Loucy (cell line): Measurements from ENCODE around the gene ADCY6.

Experiments used
- H2AFZ ChIP-seq: fragments of 200-600 bp; sonication (generic); 2 replicates; pipeline ENCODE4 v1.6.0; 2016; ENCODE audit warnings: antibody characterized with exemption, mild to moderate bottlenecking, low read length, moderate library complexity
- H3F3A ChIP-seq: fragments of 200-600 bp; 2 replicates; pipeline ENCODE4 v1.6.0; 2016; ENCODE audit warnings: antibody characterized with exemption, low read depth, mild to moderate bottlenecking
- H3K27me3 ChIP-seq: fragments of 200-600 bp; sonication (generic); 2 replicates; pipeline ENCODE4 v1.6.1; 2014; ENCODE audit warnings: low read length, mild to moderate bottlenecking; ENCODE audit not compliant: insufficient read depth, poor library complexity, severe bottlenecking
- H3K36me3 ChIP-seq: fragments of 200-600 bp; sonication (generic); 2 replicates; pipeline ENCODE4 v1.6.1; 2016; ENCODE audit warnings: low read length; ENCODE audit not compliant: insufficient read depth
- H3K4me1 ChIP-seq: fragments of 200-600 bp; sonication (generic); 2 replicates; pipeline ENCODE4 v1.5.1; 2014; ENCODE audit warnings: low read length, mild to moderate bottlenecking; ENCODE audit not compliant: insufficient read depth, poor library complexity, severe bottlenecking
- H3K4me2 ChIP-seq: fragments of 200-600 bp; sonication (generic); 2 replicates; pipeline ENCODE4 v1.6.0; 2014; ENCODE audit warnings: antibody characterized with exemption, low read length, low read depth, mild to moderate bottlenecking; ENCODE audit not compliant: poor library complexity, severe bottlenecking
- H3K4me3 ChIP-seq: fragments of 200-600 bp; sonication (generic); 2 replicates; pipeline ENCODE4 v1.5.1; 2014; ENCODE audit warnings: low read length, mild to moderate bottlenecking, mixed read lengths; ENCODE audit not compliant: poor library complexity, severe bottlenecking
- H3K79me2 ChIP-seq: fragments of 200-600 bp; sonication (generic); 2 replicates; pipeline ENCODE4 v1.6.1; 2014; ENCODE audit warnings: low read length; ENCODE audit not compliant: insufficient read depth
- H3K9ac ChIP-seq: fragments of 200-600 bp; sonication (generic); 2 replicates; pipeline ENCODE4 v1.6.0; 2014; ENCODE audit warnings: mild to moderate bottlenecking, low read depth, low read length, moderate library complexity; ENCODE audit not compliant: poor library complexity, severe bottlenecking
- H3K9me2 ChIP-seq: fragments of 200-600 bp; sonication (generic); replicated peaks from 2 replicates; pipeline ENCODE4 v1.6.1; 2016; ENCODE audit warnings: low read depth, low read length, mixed read lengths
- H3K9me3 ChIP-seq: fragments of 200-600 bp; sonication (generic); 2 replicates; pipeline ENCODE4 v1.6.1; 2014; ENCODE audit warnings: mild to moderate bottlenecking, antibody characterized with exemption, low read length, low read depth; ENCODE audit not compliant: insufficient read depth
- H4K20me1 ChIP-seq: fragments of 200-600 bp; sonication (generic); 2 replicates; pipeline ENCODE4 v1.6.0; 2014; ENCODE audit warnings: antibody characterized with exemption, low read length, mild to moderate bottlenecking; ENCODE audit not compliant: insufficient read depth, poor library complexity, severe bottlenecking
- EZH2phosphoT487 ChIP-seq: fragments of 200-600 bp; IDR thresholded peaks from 2 replicates; pipeline ENCODE4 v1.6.1; 2018; ENCODE audit warnings: antibody characterized with exemption, mild to moderate bottlenecking, moderate library complexity, borderline replicate concordance
- TF ChIP-seq, protein P1 (sequence below): fragments of 200-600 bp; sonication (generic); conservative IDR thresholded peaks from 2 replicates; pipeline ENCODE4 v1.5.1; 2014; ENCODE audit warnings: mild to moderate bottlenecking, antibody characterized with exemption, low read length

The ADCY6 gene

DNA sequence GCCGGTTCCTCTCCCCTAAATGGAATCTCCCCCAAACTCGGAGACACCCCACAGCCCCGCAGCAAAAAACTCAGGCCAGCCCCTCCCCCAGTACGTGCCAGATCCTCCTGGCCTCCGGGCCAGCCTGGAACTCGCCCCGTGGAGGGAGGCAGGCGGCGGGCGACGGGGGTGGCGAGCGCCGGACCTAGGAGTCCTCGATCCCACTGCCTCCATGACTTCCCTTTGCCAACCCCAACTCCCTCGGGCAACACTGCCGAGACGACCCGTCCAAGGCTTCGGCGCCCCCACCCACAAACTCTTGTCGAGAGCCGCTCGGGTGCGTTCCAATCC is 400 bp downstream of the ADCY6 start:
- Histone ChIP-seq H3K9me3 (no peaks in the 10 kb centered on the region), H3K4me3 (peak overlapping the region; percentile 98), H3F3A (no peaks in the 10 kb centered on the region), H3K79me2 (peaks cover 26% of the 10 kb centered on the region), H4K20me1 (no peaks in the 10 kb centered on the region), H3K4me1 (peaks cover 21% of the 10 kb centered on the region), H2AFZ (0 out of 2 replicates have a peak overlapping the region, but pooled peaks have one; percentile 41), H3K27me3 (no peaks in the 10 kb centered on the region), H3K9ac (peak overlapping the region; percentile 94), H3K36me3 (no peaks in the 10 kb centered on the region), H3K4me2 (peak overlapping the region; percentile 98), H3K9me2 (no peaks in the 10 kb centered on the region)
- TF ChIP-seq EZH2phosphoT487 = no peak
- TF ChIP-seq, protein P1, sequence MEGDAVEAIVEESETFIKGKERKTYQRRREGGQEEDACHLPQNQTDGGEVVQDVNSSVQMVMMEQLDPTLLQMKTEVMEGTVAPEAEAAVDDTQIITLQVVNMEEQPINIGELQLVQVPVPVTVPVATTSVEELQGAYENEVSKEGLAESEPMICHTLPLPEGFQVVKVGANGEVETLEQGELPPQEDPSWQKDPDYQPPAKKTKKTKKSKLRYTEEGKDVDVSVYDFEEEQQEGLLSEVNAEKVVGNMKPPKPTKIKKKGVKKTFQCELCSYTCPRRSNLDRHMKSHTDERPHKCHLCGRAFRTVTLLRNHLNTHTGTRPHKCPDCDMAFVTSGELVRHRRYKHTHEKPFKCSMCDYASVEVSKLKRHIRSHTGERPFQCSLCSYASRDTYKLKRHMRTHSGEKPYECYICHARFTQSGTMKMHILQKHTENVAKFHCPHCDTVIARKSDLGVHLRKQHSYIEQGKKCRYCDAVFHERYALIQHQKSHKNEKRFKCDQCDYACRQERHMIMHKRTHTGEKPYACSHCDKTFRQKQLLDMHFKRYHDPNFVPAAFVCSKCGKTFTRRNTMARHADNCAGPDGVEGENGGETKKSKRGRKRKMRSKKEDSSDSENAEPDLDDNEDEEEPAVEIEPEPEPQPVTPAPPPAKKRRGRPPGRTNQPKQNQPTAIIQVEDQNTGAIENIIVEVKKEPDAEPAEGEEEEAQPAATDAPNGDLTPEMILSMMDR = no peak

DNA sequence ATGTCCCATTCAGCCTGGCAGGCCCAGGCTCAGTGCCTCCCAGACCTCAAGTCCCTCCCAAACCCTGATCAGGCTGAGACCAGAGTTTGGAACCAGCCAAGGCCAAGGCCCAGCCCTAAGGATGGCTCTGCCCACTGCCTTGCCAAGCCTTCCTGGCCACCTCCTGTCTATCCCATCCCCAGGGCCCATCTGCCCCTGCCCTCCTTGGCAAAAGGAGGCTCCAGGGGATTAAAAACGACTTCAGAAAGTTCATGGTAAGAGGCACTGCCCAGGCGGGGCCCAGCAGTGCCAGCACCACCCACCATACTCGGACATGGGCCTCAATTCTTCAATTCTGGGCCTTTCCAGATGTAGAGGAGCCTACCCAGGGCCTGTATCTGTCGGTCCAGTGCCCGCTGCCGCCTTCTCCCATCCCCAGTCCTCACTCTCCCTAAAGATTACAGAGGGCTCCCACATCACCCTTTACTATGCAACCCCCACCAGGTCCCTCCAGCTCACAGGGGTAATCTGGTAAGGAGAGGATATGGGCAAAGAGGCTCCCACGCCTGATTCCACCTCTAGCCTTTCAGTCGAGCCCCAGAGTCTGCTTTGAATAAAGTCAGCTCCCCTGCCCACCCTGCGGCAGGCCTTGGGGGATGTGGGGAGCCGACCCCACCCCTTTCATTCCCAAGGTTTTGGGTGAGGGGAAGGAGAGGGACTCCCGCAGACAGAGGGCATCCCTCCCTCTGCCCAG is 932 bp downstream of the ADCY6 start:
- H3K9me3 ChIP-seq = no peaks in the 10 kb centered on the region
- H4K20me1 ChIP-seq = no peaks in the 10 kb centered on the region
- peaks cover 21% of the 10 kb centered on the region for H3K4me1 ChIP-seq
- H3K4me2 ChIP-seq = peak overlapping the region; percentile 98
- peak overlapping the region; percentile 98 for H3K4me3 ChIP-seq
- H3K9ac ChIP-seq = peak overlapping the region; percentile 94
- peaks cover 26% of the 10 kb centered on the region for H3K79me2 ChIP-seq
- no peaks in the 10 kb centered on the region for H3K36me3 ChIP-seq
- no peaks in the 10 kb centered on the region for H3K9me2 ChIP-seq
- 0 out of 2 replicates have a peak overlapping the region, but pooled peaks have one; percentile 41 for H2AFZ ChIP-seq
- no peaks in the 10 kb centered on the region for H3F3A ChIP-seq
- H3K27me3 ChIP-seq = no peaks in the 10 kb centered on the region
- no peak for TF ChIP-seq EZH2phosphoT487
- TF ChIP-seq, protein P1 = no peak

DNA sequence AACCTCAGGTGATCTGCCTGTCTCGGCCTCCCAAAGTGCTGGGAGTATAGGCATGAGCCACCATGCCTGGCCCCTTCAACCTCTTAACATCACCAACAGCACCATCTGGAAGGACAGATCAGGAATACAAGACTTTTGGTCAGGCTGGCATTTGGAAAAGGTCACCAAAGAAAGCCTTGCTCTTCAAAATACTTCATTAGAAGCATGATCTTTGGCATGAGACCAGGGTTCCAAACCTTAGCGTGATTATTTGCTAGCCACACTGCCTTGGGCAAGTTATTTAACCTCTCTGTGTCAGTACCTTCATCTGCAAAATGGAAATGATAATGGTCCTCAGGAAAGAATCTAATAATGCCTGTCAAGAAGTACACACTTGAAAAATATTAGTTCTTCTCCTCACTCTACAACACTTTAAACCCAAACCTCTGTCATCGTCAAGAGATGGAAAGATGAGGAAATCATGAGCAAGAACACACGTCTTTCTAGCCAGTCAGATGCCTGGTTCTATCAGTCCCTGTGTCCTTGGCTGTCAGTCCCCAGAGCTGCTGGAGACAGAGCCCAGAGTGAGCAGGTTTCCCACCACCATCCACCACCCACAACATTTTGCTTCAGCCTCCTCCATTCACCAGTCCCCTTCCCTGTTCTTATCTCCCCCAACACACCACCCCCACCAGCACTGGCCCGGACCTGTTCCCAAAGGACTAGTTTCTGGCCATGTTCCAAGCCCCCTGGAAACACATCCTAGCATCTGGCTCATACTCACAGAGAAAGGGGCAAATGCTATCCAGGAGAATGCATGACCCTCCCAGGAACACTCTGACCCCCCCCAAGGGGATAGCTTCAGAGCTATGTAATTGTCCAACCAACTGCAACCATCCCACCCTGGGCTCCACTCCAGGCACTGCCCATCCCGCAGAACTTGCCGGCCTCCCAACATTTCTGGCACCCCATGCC is 2.0 kb downstream of the ADCY6 start:
- Histone ChIP-seq H3K9me3 (no peaks in the 10 kb centered on the region), H3K4me1 (peaks cover 23% of the 10 kb centered on the region), H3K9me2 (no peaks in the 10 kb centered on the region), H3K79me2 (peaks cover 26% of the 10 kb centered on the region), H3K9ac (peak overlapping the region; percentile 94), H3K27me3 (no peaks in the 10 kb centered on the region), H3K4me3 (peak overlapping the region; percentile 98), H4K20me1 (no peaks in the 10 kb centered on the region), H3F3A (no peaks in the 10 kb centered on the region), H2AFZ (no peak overlapping the region), H3K4me2 (peak overlapping the region; percentile 98), H3K36me3 (no peaks in the 10 kb centered on the region)
- TF ChIP-seq, protein P1 = no peak
- TF ChIP-seq EZH2phosphoT487 = no peak
